ENCODE data around the gene ERCC3.
"Not testable (repeated sequence)": the region's sequence is repeated elsewhere in the genome, so short reads cannot be mapped to it uniquely, and the experiment has no call there.

Gene ERCC3

DNA sequence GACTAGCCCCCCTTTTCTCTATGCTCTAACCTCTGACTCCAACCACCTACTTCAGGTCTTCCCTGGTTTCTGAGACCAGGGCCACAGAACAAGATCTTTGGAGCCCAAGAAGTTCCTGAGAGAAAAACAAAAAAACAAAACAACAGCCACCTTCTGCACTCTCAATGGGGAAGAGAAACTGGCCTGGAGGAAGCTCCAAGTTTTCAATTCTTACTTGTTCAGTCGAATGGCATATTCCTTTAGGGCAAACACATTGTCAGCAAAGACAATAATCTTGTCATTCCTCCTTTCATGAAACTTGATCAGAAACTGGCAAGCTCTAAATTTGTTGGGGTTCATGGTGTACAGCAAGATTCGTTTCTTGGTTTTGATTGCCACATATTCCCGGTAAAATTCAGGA lies 15.0 kb downstream of the ERCC3 start:
- DNase-seq: no peak

DNA sequence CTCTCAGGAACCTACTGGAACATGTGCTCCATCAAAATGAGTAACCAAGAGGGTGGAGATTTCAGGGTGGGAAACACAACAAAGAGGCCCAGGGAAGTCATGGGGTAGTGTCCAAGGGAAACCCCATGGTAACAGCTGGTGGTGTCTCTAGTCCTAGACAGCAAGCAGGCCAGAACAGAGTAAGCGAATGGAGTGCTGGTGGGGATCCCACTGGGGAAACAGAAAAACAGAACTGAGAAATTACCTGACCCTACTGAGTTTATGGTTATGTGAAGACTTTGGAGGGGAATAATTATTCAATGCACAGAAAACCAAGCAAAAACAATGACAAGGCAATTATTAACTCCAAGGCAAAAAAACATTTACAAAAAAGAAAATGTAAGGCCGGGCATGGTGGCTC lies 16.9 kb downstream of the ERCC3 start:
- no peak for DNase-seq

DNA sequence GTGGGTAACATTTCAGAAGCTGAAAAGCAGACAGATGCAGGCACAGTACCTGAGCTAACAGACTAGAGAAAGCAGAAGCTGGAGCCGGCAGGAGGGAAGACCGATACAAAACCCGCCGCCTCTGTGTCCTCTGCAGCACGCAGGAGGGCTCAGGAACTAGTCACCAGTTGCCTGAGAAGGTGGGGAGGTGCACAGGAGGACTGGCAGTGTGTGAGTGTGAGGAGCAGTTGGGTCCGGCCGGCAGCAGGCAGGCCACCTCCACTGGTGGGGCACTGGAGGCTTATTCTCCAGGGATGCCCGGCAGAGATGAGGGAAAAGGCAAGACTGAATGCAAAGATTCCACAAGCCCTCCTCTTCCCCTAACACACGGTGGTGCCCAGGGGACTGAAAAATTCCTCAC lies 18.2 kb downstream of the ERCC3 start:
- no peak for DNase-seq

DNA sequence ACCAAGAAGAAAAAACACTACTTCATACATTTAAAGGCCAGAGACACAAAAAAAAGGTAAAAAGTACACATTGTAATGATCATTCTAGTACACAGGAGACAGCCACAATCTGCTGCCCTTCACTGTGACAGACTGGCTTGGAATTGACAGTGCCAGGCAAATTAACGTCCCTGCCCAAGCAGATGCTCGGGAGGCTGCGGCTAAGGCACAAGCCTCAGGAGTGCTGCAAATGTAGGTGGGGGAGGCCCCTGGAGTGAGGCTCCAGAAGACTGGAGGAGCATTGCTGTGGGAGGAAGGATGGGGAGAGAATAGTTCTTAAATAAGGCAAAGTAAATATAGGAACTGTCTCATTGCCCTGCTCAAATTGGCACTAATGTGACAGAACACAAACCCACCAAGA lies 18.6 kb downstream of the ERCC3 start:
- DNase-seq: no peak

DNA sequence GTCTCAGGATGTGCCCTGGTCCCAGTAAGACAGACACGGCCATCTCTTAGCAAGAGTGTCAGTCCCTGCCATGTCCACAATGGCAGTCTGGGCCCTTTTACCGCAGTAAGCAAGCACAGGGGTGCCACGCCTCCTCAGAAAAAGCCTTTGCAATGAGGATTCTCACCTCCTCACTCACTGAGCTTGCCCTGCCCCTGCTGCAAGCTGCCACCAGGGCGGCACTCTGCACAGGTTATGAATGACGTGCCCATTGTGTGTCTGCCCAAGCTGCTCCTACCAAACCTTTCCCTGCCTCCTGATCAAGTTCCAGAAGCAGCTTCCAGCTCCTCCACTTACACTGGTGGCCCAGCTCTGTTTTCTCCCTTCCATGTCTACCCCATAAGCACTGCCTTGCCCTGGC lies 23.3 kb downstream of the ERCC3 start:
- DNase-seq: no peak

DNA sequence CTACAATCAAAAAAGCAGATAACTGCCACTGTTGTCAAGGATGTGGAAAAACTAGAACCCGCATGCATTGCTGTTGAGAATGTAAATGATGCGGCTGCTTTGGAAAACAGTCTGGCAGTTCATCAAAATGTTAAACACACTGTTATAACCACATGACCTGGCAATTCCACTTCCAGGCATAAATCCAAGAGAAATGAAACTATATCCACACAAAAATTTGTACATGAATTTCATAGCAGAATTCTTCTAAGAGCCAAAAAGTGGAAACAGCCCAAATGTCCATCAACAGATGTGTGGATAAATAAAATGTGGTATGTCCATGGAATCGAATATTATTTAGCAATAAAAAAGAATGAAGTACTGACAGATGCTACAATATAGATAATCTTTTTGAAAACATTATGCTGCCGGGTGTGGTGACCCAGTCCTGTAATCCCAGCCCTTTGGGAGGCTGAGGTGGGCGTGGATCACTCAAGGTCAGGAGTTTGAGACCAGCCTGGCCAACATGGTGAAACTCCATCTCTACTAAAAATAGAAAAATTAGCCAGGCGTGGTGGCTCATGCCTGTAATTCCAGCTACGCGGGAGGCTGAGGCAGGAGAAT lies 32.0 kb downstream of the ERCC3 start:
- no peak for DNase-seq

DNA sequence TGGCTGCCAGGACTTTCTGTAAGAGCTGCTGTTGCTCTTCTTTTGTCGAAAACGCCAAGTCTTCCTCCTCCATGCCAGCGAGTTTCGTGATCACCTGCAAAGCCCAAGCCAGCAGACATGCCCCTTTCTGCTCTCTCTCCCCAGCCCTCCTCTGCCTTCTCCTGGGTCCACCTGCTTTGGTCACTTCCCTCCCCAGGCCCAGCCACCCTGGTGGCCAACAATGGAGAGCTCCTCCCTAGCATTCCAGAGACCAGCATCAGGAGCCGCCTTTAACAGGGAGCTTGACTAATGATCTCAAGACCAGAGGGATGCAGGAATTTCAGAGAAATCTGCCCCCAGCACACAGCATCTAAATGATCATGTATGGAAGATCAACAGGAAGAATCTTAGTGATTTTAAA lies 34.6 kb downstream of the ERCC3 start:
- DNase-seq: no peak

DNA sequence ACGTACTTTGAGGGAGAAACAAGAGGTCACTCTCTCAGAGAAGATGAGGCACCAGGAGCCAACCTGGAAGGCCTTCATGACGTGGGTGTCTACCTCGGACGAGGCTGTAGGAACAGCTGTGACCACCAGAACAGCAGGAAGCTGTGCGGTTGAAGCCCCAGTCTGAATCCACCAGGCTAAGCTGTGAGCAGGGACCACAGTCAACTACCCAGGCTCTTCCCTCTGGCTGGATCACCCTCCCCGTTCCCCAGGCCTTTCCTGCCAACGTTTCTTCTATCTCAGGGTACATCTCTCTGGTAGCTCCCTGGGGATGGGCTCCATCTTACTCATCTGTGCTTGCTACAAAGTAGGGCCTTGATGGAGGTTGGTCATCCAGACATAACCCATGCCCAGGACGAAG lies 37.1 kb downstream of the ERCC3 start:
- DNase-seq: no peak

DNA sequence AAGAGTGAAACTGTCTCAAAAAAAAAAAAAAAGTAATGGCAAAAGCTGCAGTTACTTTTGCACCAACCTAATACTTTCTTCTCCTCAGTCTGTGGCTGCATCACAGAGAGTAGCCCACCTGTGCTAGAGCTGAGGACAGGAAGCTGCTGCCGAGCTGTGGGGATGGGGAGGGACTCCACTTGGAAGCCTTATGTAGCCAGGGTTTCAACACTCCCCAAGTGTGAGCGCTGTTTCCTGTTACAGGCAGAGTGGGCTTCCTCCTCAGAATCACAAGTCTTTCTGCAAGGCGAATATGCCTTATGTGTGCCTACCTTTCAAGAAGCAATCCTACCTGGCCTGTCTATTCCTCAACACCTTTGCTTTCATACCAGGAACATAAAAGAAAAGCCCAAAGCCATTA lies 37.6 kb downstream of the ERCC3 start:
- DNase-seq: no peak

DNA sequence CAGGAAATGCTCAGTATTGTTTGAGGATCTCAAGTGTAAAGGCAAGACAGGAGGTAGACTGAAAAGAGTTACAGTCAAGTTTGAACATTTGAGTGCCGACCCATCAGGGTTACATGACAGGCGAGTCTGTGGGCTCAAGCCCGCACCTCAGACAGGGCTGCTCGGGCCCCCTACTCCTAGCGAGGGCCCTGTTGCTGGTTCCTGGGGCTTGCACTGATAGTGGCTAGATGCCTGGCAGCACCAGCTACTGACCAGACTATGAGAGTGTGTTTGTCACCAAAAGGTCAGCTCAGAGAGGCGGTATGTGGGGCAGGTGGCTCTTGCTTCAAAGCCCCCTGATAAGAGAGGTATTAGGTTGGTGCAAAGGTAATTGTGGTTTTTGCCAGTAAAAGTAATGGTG lies 38.2 kb downstream of the ERCC3 start:
- DNase-seq: no peak

DNA sequence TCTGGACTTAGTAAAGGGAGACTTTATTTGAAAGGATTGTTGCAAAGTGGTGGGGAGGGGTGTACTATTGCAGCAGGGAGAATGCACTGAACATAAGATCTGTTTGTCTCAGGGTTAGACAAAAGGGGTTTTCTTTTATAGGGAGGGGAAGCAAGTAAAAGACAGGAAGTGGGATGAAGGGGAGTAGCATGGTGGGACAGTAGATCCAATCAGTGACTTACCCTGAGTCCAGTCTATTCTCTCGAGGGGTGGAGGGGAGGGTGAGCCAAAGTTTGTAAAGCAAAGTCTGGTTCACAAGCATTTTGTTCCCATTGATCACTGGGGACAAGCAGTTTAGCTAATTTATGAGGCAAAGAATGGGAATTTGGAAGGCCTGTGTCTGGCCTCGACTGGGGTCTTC lies 38.8 kb downstream of the ERCC3 start:
- no peak for DNase-seq

DNA sequence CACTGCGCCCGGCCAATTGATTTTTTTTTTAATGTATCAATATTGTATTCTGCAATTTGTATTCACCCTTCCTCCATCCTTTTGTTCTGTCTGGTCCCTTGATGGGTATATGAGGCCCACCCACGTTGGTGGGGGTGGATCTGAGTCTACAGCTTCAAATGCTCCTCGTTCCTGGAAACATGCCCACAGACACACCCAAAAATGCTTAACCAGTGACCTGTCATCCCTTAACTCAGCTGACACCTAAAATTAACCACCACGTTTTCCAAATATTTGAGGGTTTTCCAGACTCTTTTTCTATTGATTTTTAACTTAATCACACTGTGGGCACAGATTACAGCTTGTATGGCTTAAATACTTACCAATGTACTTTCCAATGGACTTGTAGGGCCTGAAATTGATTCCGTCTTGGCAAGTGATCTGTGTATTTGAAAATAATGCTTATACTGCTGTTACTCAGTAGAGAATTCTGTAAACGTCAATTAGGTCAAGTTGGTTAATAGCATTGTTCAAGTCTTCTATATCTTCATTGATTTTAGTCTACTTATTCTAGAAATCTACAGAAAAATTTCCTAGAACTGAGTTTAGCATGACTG lies 39.5 kb downstream of the ERCC3 start:
- no peak for DNase-seq

DNA sequence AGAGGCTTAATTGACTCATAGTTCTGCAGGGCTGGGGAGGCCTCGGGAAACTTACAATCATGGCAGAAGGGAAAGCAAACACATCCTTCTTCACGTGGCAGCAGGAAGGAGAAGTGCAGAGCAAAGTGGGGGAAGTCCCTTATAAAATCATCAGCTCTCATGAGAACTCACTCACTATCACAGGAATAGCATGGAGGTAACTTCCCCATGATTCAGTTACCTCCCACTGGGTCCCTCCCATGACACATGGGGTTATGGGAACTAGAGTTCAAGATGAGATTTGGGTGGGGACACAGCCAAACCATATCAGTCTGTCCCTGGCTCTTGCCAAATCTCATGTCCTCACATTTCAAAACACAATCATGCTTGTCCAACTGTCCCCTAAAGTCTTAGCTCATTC lies 52.8 kb downstream of the ERCC3 start:
- not testable (repeated sequence) for DNase-seq

DNA sequence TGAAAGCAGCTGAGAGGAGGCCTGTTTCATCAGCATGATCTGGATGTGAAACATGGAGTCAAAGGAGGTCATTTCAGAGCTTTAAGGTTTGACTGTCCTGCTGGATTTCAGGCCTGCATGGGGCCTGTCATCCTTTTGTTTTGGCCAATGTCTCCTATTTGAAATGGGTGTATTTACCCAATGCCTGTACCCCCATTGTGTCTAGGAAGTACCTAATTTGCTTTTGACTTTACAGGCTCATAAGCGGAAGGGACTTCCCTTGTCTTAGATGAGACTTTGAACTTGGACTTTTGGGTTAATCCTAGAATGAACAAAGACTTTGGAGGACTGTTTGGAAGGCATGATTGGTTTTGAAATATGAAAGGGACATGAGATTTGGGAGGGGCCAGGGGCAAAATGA lies 54.5 kb downstream of the ERCC3 start:
- no peak for DNase-seq

DNA sequence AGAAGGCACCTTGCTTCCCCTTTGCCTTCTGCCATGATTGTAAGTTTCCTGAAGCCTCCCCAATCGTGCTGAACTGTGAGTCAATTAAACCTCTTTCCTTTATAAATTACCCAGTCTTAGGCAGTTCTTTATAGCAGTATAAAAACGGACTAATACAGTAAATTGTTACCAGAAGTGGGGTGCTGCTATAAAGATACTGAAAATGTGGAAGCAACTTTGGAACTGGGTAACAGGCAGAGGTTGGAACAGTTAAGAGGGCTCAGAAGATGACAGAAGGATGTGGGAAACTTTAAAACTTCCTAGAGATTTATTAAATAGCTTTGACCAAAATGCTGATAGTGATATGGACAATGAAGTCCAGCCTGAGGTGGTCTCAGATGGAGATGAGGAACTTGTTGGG lies 56.2 kb downstream of the ERCC3 start:
- not testable (repeated sequence) for DNase-seq

DNA sequence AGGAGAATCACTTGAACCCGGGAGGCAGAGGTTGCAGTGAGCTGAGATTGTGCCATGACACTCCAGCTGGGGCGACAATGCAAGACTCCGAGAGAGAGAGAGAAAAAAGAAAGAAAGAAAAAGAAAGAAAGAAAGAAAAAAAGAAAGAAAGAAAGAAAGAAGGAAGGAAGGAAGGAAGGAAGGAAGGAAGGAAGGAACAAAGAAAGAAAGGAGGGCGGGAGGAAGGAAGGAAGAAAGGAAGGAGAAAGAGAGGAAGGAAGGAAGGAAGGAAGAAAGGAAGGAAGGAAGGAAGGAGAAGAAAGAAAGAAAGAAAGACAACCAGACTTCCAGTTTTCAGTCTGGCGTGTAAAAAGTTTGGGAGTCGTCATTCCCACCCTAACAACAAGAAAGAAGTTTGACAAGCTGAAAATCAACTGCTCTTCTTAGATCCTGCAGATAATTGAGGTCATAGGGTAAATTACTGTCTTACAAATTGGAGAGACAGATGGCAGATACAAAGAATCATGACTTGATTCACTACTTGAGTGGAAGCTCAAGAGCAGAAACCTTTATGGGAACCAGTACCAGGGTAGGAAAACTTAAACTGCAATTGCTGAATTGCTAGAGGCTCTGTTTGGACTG lies 58.8 kb downstream of the ERCC3 start:
- no peak for DNase-seq

DNA sequence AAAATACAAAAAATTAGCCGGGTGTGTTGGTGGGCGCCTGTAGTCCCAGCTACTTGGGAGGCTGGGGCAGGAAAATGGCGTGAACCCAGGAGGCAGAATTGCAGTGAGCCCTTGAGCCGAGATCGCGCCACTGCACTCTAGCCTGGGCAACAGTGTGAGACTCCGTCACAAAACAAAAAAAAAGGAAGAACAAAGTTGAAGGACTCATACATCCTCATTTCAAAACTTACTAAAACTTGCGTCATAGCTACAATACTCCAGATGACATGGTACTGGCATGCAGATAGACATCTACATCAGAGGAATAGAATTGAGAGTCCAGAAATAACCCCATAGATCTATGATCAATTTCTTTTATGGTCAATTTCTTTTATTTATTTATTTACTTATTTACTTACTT lies 60.2 kb downstream of the ERCC3 start:
- no peak for DNase-seq

DNA sequence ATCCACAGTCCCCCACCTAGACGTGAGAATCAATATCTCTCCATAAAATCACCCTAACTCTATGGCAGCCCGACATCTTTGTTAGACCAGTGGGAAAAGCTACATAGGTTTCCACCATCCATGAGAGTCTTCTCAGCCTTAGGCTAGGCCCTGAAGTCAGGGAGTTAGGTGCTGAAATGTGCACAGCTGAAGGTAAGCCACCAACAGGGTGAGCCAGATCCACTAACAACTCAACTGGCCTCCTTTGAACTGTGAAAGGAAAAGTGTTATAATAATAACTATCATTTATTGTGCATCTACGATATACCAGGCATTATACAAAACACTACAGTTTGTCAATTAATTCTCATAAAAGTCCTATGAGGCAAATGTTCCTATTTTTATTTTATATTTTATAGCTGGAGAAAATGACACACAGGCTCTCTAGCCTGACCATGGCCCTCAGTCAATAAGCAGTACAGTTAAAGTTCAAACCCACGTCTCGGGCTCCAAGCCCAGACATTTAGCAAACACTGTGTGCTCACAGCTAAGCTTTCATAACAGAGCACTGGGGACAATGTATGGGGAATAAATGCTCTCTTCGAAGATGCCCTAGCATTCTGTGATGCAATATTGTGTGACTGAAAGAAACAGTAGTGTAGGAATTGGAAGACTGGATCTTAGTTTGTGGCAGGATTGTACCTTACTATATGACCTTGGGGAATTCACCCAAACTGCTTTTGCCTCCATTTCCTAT lies 62.6 kb downstream of the ERCC3 start:
- no peak for DNase-seq

DNA sequence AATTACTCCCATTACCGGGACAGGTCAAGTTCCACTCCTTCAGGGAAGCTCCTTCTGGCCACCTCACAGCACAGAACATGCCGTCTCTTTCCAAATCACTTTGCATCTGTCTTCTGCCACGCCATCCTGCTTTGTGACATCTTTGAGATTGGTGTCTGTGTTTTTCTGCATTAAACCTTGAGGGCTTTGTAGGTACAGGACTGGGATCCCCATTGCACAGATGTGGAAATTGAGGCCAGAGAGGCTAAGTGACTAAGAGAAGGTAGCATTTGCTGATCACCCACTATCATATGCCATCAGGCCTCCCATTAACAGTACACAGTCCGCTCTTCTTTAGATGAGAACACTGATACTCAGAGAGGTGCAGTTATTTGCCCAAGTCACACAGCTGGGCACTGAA lies 64.4 kb downstream of the ERCC3 start:
- no peak for DNase-seq

DNA sequence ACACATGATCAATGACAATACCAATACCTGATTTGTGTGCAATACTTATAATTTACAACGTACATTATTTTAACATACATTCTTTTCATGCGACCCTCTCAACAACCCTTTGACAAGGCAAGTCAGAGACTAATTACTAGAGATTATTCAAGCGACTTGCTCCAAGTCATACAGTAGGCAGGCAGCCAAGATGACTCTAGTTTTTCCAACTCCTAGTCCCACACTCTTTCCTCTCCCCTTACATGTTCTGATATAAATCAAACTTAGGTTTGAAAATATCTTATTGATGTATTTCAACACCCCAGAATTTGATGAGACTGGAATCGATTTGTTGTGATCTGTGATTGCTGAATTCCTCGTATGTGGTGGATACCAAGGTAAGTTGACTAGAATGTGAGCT lies 65.8 kb downstream of the ERCC3 start:
- DNase-seq: no peak

DNA sequence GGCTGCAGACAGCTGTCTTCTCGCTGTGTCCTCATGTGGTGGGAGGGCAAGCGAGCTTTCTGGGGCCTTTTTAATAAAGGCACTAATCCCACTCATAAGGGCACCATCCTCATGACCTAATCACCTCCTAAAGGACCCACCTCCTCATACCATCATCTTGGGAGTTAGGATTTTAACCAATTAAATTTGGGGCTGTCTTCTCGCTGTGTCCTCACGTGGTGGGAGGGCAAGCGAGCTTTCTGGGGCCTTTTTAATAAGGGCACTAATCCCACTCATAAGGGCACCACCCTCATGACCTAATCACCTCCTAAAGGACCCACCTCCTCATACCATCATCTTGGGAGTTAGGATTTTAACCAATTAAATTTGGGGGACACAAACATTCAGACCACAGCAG lies 66.7 kb downstream of the ERCC3 start:
- not testable (repeated sequence) for DNase-seq

DNA sequence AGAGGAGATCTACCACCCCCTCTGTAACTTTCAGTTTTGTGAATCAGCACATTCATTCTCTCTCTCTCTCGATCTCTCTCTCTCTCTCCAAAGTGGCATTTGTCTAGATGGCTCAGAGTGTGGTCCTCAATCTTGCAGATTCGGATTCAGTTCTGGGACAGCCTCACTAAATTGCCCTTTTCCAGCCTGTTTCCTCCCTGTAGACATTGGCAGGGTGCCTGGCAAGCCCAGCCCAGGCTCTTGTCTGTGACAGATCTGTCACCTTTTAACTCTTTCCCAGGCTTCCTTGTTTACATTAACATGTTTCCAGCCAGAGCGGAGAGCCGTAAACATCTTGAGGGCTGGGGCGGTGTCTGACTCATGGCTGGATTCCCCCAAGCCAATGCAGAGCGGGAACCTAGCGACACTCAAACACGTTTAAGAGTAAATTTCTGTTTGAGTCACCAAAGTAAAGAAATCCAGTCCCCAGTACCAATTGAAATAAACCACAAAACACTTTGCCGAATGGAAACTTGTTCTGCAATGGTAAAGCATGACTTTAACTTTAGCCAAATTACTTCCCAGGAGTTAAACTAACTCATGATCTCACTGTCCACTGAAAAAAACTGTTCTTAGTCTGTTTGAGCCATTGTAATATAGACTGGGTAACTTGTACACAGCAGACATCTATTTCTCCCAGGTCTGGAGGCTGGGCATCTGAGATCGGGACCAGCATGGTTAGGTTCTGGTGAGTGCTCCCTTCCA lies 67.3 kb downstream of the ERCC3 start:
- no peak for DNase-seq

DNA sequence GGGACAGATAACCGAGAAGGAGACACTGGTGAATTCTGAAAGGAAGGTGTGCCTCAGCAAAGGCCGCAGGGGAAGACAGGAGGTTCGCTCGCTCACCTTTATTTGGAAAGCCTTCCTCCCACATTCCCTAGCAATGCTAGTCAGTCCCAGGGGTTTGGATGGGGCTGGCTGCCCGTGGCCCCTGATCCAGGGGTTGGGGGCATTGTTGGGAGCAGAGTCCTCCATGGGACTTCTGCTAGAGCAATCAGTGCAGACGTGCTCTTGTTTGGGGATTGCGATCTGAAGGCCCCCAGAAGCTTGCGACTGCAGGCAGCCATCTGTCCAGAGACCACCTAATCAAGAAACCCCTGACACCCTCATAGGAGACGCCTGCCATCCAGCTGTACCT lies 67.8 kb downstream of the ERCC3 start:
- no peak for DNase-seq

Measured in NCI-H146 (cell line).